Epidermal melanocyte (primary cell): ENCODE results near the gene PHETA2.

ENCODE experiments used
- DNase-seq: peaks from one replicate; pipeline ENCODE4 v3.0.0; 2011; ENCODE audit warnings: low spot score; ENCODE audit not compliant: insufficient read length

PHETA2 gene, protein sequence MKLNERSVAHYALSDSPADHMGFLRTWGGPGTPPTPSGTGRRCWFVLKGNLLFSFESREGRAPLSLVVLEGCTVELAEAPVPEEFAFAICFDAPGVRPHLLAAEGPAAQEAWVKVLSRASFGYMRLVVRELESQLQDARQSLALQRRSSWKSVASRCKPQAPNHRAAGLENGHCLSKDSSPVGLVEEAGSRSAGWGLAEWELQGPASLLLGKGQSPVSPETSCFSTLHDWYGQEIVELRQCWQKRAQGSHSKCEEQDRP

DNA sequence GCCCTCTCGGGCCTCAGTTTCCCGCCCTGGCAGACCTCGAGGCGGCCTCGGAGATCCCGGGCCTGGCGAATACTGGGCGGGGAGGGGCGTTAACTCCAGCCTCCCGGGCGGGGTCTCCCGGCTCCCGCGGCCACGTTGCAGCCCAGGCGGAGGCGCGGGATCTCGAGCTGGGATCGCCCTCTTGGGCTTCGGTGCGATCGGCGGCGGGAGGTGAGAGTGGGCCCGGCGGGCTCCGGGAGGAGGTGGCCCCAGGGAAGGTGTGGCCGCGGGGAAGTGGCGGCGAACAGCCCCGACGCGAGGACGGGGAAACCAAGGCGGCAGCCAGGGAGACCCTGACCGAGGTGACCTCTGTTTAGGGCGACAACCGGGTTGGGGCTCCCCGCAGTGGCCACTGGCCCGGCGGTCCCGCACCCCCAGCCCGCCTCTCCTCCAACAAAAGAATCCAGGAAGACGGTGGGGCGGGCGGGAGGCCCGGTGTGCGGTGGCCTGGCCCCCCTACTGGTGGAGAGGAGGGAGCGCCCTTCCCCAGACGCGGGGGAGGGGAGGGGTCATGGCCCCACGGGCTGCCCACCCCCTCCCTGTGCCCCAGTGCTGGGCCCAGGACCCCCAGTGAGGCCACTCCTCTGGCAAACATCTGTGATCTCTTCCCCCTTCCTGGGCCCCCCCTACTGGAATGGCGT lies at the start of gene PHETA2:
TSS of gene PHETA2 (plus strand) at position 117 of the 680 bp plus-strand sequence. CDS start 3,046 bp downstream, outside the sequence.
- DNase-seq, result no peak

DNA sequence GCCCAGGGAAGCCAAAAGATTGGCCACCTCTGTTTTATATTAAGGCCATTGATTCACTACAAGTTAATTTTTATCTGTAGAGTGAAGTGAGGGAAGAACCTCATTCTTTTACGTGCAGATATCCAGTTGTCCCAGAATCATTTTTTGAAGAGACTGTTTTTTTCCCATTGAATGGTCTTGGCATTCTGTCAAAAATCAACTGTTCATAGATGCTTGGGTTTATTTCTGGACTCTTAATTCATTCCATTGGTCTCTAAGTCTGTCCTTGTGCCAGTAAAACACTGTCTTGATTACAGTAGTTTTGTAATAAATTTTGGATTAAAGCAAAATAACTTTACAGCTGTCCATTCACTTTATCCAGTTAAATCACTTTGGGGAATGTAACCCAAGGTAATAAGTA lies 48.6 kb upstream of the PHETA2 start:
- DNase-seq, result no peak

DNA sequence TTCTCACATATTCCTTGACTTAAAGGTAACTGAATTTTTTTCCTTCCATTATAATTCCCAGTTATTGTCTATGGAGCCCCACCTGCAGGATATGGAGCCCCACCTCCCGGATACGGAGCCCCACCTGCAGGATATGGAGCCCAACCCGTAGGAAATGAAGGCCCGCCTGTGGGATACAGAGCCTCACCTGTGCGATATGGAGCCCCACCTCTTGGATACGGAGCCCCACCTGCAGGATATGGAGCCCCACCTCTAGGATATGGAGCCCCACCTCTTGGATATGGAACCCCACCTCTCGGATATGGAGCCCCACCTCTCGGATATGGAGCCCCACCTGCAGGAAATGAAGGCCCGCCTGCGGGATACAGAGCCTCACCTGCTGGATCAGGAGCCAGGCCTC lies 47.3 kb upstream of the PHETA2 start:
- no peak for DNase-seq

DNA sequence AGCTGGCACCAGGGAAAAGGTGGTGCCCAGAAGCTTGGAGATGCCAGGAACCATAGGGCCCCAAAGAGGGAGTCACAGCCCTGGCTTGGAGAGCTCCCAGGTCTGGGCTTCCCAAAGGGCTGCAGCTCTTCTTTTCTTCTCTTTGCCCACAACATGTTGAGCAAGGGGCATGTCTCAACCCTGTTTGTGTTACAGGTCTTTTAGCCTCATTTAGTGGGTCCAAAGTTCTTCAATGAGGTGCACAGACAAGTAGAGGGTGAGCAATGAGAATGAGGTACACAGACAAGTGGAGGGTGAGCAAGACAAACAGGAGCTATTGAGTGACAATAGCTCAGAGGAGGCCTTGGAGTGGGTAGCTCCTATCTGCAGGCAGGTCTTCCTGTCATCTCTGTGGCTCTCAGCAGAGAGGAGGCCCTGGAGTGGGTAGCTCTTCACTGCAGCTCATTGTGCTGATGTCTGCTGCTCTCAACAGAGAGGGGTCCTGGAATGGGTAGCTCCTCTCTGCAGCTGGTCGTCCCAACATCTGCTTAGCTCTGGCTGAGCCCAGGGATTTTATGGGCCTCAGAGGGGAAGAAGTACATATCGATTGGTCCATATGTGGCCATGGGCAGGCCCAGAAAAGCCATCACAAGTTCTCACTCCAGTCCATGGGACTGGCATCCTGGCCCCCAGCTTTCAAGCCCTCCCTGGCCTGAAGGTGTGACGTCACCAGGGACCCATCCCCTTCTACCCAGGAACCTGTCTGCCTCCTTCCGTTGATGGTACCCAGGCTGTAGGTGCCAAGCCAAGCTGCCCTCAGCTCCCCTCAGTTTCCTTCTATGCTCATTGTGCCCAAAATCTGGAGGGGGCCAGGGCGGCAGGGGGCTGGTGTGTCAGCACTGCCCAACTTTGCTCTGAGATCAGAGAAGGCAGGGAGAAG lies 40.5 kb upstream of the PHETA2 start:
- DNase-seq, result no peak

DNA sequence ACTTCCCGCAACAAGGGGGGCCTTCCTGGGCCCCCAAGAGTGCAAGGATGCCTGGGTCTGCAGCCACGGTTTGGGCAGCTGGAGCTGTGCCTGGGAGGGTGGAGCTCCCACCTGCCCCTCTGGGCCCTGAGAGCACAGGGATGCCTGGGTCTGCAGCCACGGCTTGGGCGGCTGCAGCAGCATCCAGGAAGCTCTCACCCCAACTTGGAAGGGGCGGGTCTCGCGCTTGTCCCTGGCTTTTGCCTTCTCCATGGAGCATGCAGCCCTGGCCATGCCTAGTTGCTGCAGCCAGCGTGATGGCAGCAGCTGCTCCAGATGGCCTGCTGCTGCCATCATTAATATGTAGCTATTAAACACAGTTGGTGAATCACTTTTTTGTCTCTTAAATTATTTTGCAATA lies 38.8 kb upstream of the PHETA2 start:
- DNase-seq, result no peak

DNA sequence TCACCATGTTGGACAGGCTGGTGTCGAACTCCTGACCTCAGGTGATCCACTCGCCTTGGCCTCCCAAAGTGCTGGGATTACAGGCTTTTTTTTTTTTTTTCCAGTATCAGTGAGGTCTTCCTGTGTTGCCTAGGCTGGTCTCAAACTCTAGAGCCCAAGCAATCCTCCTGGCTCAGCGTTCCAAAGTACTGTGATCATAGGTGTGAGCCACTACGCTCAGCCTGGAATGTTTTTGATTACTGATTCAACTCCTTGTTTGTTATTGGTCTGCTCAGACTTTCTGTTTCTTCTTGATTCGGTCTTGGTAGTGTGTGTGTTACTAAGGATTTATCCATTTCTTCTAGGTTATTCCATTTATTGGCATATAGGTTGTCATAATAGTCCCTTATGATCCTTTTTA lies 34.8 kb upstream of the PHETA2 start:
- DNase-seq, result no peak

DNA sequence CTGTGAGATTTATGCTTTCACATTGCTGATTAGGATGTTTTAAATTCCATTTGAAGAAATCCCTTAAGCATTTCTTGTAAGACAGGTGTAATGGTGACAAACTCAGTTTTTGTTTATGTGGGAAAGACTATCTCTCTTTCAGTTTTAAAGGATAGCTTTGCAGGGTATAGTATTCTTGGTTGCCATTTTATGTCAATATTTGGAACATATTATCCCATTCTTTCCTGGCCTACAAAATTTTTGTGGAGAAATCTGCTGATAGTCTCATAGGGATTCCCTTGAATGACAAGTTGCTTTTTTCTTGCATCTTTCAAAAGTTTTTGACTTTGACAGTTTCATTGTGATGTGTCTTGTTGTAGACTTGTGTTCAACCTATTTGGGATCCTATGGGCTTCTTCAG lies 32.3 kb upstream of the PHETA2 start:
- no peak for DNase-seq

DNA sequence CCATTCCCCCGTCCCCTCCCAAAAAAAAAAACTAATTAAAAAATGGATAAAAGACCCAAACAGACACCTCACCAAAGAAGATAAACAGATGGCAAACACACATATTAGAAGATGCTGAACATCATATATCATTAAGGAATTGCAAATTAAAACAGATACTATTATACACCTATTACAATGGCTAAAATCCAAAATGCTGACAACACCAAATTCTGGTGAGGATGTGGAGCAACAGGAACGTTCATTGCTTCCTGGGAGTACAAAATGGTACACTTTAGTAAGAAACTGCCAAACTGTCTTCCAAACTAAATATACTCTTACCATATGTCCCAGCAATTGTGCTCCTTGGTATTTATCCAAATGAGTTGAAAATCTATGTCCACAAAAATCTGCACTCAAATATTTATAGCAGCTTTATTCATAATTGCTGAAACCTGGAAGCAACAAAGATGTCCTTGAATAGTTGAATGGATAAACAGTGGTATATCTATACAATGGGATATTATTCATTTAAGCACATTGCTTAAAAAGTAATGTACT lies 23.3 kb upstream of the PHETA2 start:
- DNase-seq, result no peak

DNA sequence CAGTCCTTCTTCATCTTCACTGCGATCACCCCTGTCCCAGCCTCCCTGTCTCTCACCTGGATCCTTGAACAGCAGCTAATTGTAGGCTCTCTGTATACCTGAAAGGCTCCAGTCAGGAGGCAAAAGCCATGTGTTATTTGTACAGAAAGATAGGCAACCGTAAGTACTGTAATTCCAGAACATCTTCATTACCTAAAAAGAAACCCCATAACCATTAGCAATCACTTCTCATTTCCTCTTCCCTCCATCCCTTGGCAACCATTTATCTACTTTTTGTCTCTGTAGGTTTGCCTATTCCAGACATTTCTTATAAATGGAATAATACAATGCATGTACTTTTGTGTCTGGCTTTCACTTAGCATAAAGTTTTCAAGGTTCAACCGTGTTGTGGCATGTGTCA lies 21.3 kb upstream of the PHETA2 start:
- no peak for DNase-seq

DNA sequence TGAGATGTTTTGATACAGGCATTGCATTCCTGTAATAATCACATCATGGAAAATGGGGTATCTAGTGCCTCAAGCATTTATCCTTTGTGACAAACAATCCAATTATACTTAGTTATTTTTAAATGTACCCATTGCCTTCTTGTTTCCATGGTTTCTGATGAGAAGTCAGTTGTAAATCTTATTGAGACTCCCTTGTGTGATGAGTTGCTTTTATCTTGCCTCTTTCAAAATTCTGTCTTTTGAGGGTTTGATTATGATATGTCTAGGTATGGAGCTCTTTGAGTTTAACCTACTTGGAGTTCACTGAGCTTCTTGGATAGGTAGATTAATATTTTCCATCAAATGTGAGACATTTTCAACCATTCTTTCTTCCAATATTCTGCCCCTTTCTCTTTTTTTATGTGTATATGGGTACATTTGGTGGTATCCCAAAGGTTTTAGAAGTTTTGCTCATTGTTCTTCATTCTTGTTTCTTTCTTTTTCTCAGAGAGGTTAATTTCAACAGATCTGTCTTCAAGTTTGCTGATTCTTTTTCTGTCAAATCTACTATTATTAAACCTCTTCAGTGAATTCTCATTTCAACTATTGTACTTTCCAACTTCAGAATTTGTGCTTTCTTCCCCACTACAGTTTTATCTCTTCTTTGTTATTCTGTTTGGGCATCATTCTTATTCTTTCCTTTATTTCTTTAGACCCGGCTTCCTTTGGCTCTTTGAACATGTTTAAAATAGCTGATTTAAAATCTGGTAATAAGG lies 17.1 kb upstream of the PHETA2 start:
- no peak for DNase-seq

DNA sequence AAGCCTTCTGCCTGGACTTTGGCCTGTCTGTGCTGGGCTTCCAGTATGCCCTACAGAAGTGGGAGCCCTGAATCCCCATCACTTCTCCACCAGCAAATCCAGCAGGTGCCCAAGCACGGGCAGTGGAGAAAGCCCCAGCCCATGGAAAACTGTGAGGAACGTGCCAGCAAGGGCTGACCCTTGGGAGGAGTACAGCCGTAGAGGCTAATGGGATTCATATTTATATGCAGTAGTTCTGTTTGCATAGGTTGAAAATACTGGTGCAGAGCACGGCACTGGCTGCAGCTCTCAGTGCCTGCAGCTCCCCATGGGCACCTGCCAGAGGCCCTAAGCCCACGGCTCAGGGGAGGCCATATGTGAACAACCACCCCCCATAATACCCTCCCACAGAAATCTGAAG lies 13.6 kb upstream of the PHETA2 start:
- DNase-seq, result no peak

DNA sequence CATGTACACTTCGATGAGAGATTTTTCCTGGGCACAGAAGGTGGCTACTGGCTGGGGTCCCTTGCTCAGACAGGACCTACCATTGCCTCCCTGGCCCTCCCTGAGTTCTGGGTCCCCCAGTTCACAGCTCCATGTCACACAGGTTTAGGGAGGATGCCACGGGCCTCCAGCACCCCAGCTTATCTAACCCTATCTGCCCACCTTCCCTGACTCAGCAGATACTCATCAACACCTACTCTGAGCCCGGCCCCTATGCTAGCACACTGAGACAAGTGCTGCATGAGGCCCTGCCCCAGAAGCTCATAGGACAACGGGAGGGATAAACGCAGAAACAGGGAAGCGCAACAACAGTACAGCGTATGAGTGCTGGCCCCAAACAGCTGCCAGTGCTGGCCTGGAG lies 13.0 kb upstream of the PHETA2 start:
- DNase-seq, result no peak

DNA sequence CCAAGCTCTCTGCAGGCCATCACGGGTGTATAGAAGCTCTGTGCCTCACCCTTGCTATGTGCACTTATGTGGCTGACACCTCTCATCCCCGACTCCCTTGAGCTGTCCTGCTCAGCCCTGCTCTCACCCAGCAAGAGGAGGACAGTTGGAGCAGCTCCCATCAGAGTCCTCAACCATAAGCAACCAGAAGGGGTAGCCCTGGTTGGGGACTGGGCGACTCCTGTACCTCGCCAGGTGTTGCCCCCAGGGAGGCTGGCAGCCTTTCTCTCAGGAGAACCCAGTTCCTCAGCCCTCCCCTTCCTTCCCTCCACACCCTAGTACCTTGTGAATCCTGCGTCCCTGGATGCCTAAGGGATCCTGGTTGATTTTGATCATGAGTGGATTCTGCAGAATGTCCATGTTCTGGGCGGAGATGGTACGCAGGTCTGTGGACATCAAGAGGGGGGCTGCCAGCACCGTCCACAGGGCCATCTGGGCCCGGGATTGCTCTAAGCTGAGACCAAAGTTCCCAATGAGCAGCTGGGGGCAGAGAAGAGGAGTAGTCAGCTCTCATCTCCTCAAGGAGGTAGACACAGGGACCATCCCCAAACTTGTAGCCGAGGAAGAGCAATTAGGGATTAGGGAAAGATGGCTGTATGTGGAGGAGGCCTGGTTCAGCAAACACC lies 11.4 kb upstream of the PHETA2 start:
- no peak for DNase-seq

DNA sequence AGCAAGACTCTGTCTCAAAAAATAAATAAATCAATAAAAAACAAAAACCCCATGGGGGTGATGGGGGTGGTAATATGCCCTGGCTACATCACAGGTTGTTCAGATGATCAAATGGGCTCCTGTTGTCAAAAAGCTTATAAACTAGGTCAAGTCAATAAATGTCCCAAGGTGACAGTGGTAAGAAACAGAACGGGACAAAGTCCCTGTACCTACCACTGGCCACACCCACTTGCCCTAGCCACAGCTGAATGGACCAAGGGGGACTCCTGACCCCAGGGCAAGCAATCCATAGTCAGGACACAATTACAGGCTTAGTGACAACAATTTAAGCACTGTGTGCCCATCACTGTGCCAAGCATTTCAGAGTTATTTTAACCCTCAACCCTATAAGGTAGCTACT lies 9.4 kb upstream of the PHETA2 start:
- DNase-seq, result no peak

DNA sequence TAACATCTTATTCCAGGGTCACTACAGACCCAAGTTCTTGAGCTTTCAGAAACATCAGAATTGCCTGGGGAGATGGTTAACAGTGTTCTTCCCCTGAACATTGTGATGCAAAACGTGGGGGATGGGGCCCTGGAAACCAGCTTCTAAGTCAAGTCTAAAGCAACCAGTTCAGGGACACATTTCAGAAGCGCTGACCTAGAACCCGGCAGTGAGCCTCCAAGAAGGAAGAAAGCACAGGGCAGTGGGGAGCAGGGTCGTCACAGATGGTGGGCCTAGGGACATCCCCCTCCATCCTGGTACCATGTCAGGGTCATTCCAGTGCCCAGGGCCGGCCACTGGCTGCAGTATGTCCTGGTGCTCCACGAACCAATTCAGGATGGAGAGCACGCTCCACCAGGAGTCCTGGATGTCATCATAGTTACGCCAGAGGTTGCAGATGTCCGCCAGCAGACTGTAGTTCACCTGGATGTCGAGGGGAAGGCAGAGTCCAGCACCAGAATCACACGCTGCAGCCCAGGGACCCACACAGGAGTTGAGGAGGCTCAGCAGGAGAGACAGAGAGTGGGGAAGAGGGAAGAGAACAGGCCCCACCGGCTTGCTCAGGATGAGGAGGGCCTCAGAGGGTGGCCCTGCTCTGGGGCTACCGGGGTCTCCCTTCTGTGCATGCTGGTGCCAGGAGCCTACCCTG lies 8.5 kb upstream of the PHETA2 start:
- DNase-seq, result no peak

DNA sequence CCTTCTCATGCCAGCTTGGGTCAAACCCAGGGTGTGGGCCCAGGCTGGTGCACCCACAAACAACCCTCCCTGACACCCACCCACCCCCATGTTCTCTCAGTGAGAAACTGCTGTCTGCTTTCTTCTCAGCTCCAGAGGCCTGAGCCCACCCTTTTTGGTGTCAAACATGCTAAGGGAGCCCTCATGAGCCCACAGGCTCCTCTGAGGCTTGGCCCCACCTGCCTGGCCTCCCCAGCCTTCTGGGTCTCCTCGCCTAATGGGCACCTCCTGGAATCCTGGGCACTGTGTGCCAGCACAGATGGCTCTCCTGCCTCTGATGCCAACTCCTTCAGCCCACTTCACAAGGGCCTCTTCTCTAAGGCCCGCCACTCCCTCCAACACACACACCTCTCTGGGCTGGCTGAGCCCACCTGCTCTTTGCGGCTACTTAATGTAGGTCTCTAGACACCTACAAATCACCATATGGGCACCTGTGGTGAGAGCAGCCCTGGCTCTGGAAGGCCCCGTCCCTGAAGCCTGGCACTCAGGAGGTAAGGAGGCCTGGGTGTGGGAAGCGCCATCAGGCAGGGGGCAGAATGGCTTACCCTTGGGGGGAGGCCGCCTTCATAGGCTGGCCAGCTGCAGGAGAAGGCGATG lies 7.8 kb upstream of the PHETA2 start:
- DNase-seq, result no peak

DNA sequence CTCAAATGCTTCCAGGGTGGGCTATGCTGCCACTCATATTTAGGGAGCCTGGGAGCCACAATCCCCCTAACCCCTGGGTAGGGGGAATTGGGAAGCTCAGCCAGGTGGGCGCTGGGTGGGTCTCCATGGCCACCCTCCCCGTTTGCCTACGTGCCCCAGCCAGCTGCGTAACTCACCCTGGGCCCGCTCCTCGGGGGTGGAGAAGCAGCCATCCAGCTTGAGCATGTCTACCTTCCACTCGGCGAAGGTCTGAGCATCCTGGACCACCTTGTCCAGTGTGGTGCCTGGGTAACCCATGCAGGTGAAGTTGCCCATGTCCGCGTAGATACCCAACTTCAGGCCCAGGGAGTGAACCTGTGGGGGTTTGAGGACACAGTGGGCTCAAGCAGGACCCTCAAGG lies 7.1 kb upstream of the PHETA2 start:
- no peak for DNase-seq

DNA sequence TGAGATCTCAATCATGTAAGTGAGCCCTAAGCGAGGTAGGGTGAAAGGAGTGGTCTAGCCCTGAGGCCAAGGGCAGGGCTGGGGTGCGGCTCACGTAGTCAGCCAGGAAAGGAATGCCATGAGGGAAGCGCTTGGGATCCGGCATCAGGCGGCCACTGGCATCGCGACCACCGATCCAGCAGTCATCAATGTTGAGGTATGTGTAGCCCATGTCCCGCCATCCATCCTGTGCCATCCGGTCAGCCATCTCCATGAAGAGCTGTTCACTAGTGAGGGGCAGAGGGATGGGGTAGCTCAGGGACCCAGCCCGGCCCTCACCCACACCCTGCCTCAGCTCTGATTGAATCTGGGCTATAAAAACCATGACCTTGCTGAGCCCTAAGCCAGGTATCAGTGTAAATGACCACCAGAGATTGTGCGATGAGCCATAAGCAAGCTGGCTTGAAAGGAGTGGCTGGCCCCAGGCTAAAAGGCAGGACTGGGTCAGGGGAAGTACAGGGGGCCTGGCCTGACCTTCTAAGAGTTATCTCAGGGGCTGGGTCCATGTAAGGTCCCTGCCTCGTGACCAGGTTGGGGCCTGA lies 6.3 kb upstream of the PHETA2 start:
- no peak for DNase-seq

DNA sequence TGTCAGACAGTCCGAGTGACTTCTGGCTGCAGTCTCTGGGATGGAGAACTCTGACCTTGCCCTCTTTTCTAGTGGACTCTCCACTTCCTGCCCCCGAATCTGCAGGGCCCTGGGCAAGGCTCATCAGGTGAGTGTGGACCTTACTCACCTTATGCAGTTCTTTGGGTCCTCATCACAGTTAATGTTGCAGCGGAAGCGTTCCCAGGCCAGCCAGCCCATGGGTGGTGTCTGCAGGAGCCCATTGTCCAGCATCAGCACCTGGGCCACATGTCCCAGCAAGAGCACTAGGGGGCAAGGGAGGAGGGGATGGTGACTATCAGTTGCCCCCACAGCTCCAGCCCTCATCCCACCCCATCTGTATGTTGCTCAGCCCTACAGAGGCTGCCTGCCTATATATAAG lies 5.8 kb upstream of the PHETA2 start:
- no peak for DNase-seq
